Endothelial cell of umbilical vein (primary cell): Measurements from ENCODE around the gene GOLGA2.
"Not testable (repeated sequence)": the region's sequence is repeated elsewhere in the genome, so short reads cannot be mapped to it uniquely, and the experiment has no call there.

Experiments used
- CTCF ChIP-seq, 2 donors: IDR thresholded peaks; 1 replicate in 1 of 2; 2 replicates in 1 of 2; pipeline ENCODE4 v1.5.1; 2011; ENCODE audit warnings: low read length in 2 of 2, mild to moderate bottlenecking in 2 of 2, moderate library complexity in 2 of 2, control low read depth in 1 of 2, inconsistent platforms in 1 of 2, low read depth in 1 of 2; ENCODE audit not compliant: insufficient read depth in 1 of 2; ENCODE audit errors: extremely low read depth in 1 of 2
- EZH2 ChIP-seq: IDR thresholded peaks from 2 replicates; pipeline ENCODE4 v1.6.1; 2012; ENCODE audit warnings: borderline replicate concordance, low read depth, mild to moderate bottlenecking, moderate library complexity, low read length, inconsistent platforms; ENCODE audit not compliant: severe bottlenecking
- POLR2AphosphoS5 ChIP-seq: IDR thresholded peaks from 2 replicates; pipeline ENCODE4 v1.6.1; 2012; ENCODE audit warnings: low read depth, mild to moderate bottlenecking, control low read depth, low read length, moderate library complexity; ENCODE audit not compliant: insufficient read depth

- not testable (repeated sequence) for TF ChIP-seq CTCF (IDR thresholded peaks at IDR 0.05; ENCODE audit: extremely low read depth in 1 of 2, insufficient read depth in 1 of 2, low read depth in 1 of 2, low read length in 2 of 2); EZH2; POLR2AphosphoS5
Measured at GRCh38 chr9:128230897-128231296, 44.9 kb downstream of the GOLGA2 start.
